K562 (cell line): ENCODE measurements around the gene RPS6KA4. TPM values are rescaled to one million over a fixed set of nuclear protein-coding genes. Genes with fewer than 3 reads are reported as not detected.

Source experiments
- AFF1 ChIP-seq, 2 experiments: fragments of 450-650 bp; IDR thresholded peaks; 2 replicates each; pipeline ENCODE4 v1.6.1; 2018; ENCODE audit warnings: mild to moderate bottlenecking in 2 of 2, low read depth in 1 of 2; ENCODE audit not compliant: partially characterized antibody in 2 of 2
- CTBP1 ChIP-seq: fragments of 450-650 bp; IDR thresholded peaks from 2 replicates; pipeline ENCODE4 v1.6.1; 2016; ENCODE audit warnings: borderline replicate concordance
- E2F1 ChIP-seq: sonication (generic); formaldehyde crosslinking; IDR thresholded peaks from 2 replicates; pipeline ENCODE4 v1.8.1; 2023; ENCODE audit warnings: mild to moderate bottlenecking, missing genetic modification reagents, moderate library complexity
- FOXO4 ChIP-seq: fragments of 450-650 bp; formaldehyde crosslinking; IDR thresholded peaks from 2 replicates; pipeline ENCODE4 v1.4.0; 2020; ENCODE audit warnings: mild to moderate bottlenecking, moderate library complexity
- GMEB1 ChIP-seq: fragments of 250-450 bp; sonication (Bioruptor Pico); IDR thresholded peaks from 2 replicates; pipeline ENCODE4 v1.4.0; 2020; ENCODE audit warnings: mild to moderate bottlenecking
- MECOM ChIP-seq: fragments of 250-450 bp; sonication (Bioruptor Pico); IDR thresholded peaks from 2 replicates; pipeline ENCODE4 v1.8.0; 2022; ENCODE audit warnings: inconsistent platforms
- NCOR1 ChIP-seq: fragments of 450-650 bp; IDR thresholded peaks from 2 replicates; pipeline ENCODE4 v1.6.1; 2016; ENCODE audit warnings: mild to moderate bottlenecking, moderate library complexity
- NFE2 ChIP-seq: IDR thresholded peaks from 2 replicates; pipeline ENCODE4 v1.6.1; 2014; ENCODE audit warnings: antibody characterized with exemption, low read depth
- POLR2H ChIP-seq: IDR thresholded peaks from 2 replicates; pipeline ENCODE4 v1.6.1; 2016; ENCODE audit warnings: missing genetic modification characterization, low read depth, mild to moderate bottlenecking, control low read depth, missing compliant biosample characterization, moderate library complexity
- RAD21 ChIP-seq, 2 experiments: fragments of 250-450 bp in 1 of 2; fragments of 450-650 bp in 1 of 2; sonication (Bioruptor Pico) in 1 of 2; formaldehyde crosslinking in 1 of 2; IDR thresholded peaks in 1 of 2; conservative IDR thresholded peaks in 1 of 2; 2 replicates each; pipeline versions ENCODE4 v1.4.0 to v1.8.0; 2020 to 2022; ENCODE audit warnings: mild to moderate bottlenecking in 2 of 2, moderate library complexity in 1 of 2
- SFPQ ChIP-seq: fragments of 200-400 bp; formaldehyde crosslinking; IDR thresholded peaks from 2 replicates; pipeline ENCODE4 v1.6.1; 2017; ENCODE audit warnings: mild to moderate bottlenecking, low read depth, low read length, moderate library complexity
- SMAD2 ChIP-seq: fragments of 150-350 bp; IDR thresholded peaks from 2 replicates; pipeline ENCODE4 v1.6.1; 2014; ENCODE audit warnings: low read depth, mild to moderate bottlenecking, low read length
- YY1 ChIP-seq, 3 experiments: IDR thresholded peaks; 2 replicates each; pipeline ENCODE4 v1.6.1; 2011; ENCODE audit warnings: low read length in 2 of 3, mild to moderate bottlenecking in 2 of 3, moderate library complexity in 2 of 3, borderline replicate concordance in 1 of 3, control low read depth in 1 of 3, low read depth in 1 of 3; ENCODE audit not compliant: insufficient read depth in 3 of 3, insufficient replicate concordance in 2 of 3, control insufficient read depth in 1 of 3, insufficient read length in 1 of 3; ENCODE audit errors: extremely low read depth in 1 of 3
- ZNF175 ChIP-seq: fragments of 200-800 bp; sonication (Bioruptor generic); IDR thresholded peaks from 2 replicates; pipeline ENCODE4 v1.6.1; 2016; ENCODE audit warnings: low read depth, mild to moderate bottlenecking, missing genetic modification characterization, missing compliant biosample characterization
- polyA plus RNA-seq, 8 experiments: library from polyadenylated mRNA; depleted of rRNA in 4 of 8; stranded (reverse) in 5 of 8; unstranded in 3 of 8; fragments of >200 nt; fragmentation: Nextera tagmentation in 2 of 8; fragmentation: Illumina TruSeq in 1 of 8; extraction: Ambion mirVana in 2 of 8; extraction: Trizol in 1 of 8; gene quantifications; 2 replicates each; pipeline versions ENCODE4 v1.2.1 to v1.2.3, GENCODE V29; 2011 to 2014; ENCODE audit warnings: inconsistent platforms in 1 of 8, missing spikeins in 1 of 8
- total RNA-seq, 7 experiments: library from RNA; depleted of rRNA in 6 of 7; stranded (reverse); fragments of >200 nt in 6 of 7; fragmentation: Illumina TruSeq in 2 of 7; extraction: Trizol in 2 of 7; gene quantifications; 2 replicates each; pipeline versions ENCODE4 v1.2.1 to v1.2.3, GENCODE V29; 2011 to 2021; ENCODE audit warnings: low replicate concordance in 1 of 7

The RPS6KA4 gene
- total and polyA plus RNA-seq, 9 of the 15 experiments (the other 6 are each of a cell fraction or from before 2014, with no cell fraction given): 0.15 to 23.8 (median 9.8) TPM

GRCh38 chr11:64341851-64342791 is 16.8 kb upstream of the RPS6KA4 start (continued):
- TF ChIP-seq E2F1 (CRISPR knock-in tag) (no peak), NCOR1 (no peak), SMAD2 (no peak), YY1 (IDR thresholded peaks at IDR 0.05; ENCODE audit: borderline replicate concordance in 1 of 3, control insufficient read depth in 1 of 3, extremely low read depth in 1 of 3, insufficient read depth in 3 of 3, insufficient read length in 1 of 3, insufficient replicate concordance in 2 of 3, low read depth in 1 of 3, low read length in 2 of 3) (peak in 1 of 3 experiments; percentile 55), GMEB1 (CRISPR knock-in tag) (no peak), FOXO4 (CRISPR knock-in tag) (no peak), CTBP1 (peak; percentile 87), MECOM (CRISPR knock-in tag) (no peak), ZNF175 (0 out of 2 replicates have a peak, but pooled peaks have one; percentile 30), RAD21 (CRISPR knock-in tag; conservative IDR thresholded peaks at IDR 0.05 in 1 of 2, IDR thresholded peaks at IDR 0.05 in 1 of 2) (peak; percentile 42 to 67), AFF1 (IDR thresholded peaks at IDR 0.05; ENCODE audit: low read depth in 1 of 2, partially characterized antibody in 2 of 2) (no peak), SFPQ (no peak), NFE2 (no peak), POLR2H (tag) (no peak)
